Cardiac ventricle fibroblast (primary cell): Measurements from ENCODE around the gene CACNA1A. TPM values are rescaled to one million over a fixed set of nuclear protein-coding genes. Genes with fewer than 3 reads are reported as not detected.

Experiments
- total RNA-seq: library from RNA; depleted of rRNA; stranded (reverse); fragments of >200 nt; gene quantifications from 2 replicates; pipeline ENCODE4 v1.2.3, GENCODE V29; 2015

The CACNA1A gene
- total RNA-seq, result 0.93 and 1.1 TPM in 2 replicates

DNA sequence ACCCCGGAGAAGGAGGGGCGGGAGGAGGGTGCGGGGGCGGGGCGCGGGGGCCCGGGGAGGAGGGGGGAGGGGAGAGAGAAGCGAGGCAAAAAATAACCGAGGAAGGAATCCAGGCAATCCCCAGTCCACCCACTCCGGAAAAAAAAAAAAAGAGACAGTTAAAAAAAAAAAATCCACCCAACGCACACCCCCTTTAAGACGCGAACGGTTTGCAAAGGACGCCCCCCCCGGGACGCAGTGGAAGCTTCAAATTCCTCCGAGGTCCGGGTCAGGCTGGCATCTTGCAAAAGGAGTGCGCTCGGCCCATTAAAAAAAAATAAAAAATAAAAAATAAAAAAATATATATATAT is at the start of gene CACNA1A:
Gene CACNA1A (minus strand): TSS at position 9 of the 350 bp plus-strand sequence. CDS start 255 bp downstream, outside the sequence.

